HFFc6 (cell line): ENCODE data around the gene PLA2G3. TPM values are rescaled to one million over a fixed set of nuclear protein-coding genes. Genes with fewer than 3 reads are reported as not detected.

Source experiments
- DNase-seq: peaks from one replicate; pipeline ENCODE4 v3.0.0-alpha.2; 2018
- H3K27ac Mint-ChIP-seq: 2 replicates; pipeline ENCODE4 v1.8.0; 2020; ENCODE audit warnings: mild to moderate bottlenecking, mixed read lengths
- H3K27me3 Mint-ChIP-seq: 2 replicates; pipeline ENCODE4 v1.8.0; 2021; ENCODE audit warnings: mild to moderate bottlenecking, moderate library complexity, mixed read lengths; ENCODE audit not compliant: insufficient read depth
- H3K36me3 Mint-ChIP-seq: 2 replicates; pipeline ENCODE4 v1.8.0; 2021; ENCODE audit warnings: low read depth, mixed read lengths
- H3K4me1 Mint-ChIP-seq: 2 replicates; pipeline ENCODE4 v1.8.0; 2020; ENCODE audit warnings: low read depth, mixed read lengths
- H3K4me3 Mint-ChIP-seq: 2 replicates; pipeline ENCODE4 v1.8.0; 2020; ENCODE audit warnings: mild to moderate bottlenecking, moderate library complexity, mixed read lengths
- H3K9me3 Mint-ChIP-seq: 2 replicates; pipeline ENCODE4 v1.8.0; 2020; ENCODE audit warnings: mild to moderate bottlenecking, mixed read lengths
- CTCF ChIP-seq: fragments of 200-600 bp; sonication (generic); IDR thresholded peaks from 2 replicates; pipeline ENCODE4 v1.5.0; 2021; ENCODE audit warnings: antibody characterized with exemption, mild to moderate bottlenecking
- microRNA-seq: library from miRNA; unstranded; fragments of <30 nt; microRNA quantifications from one replicate; pipeline ENCODE4, GENCODE V29; 2019
- total RNA-seq, 6 experiments: library from RNA; stranded (reverse); fragmentation: NEBNext Ultra II Directional; extraction: Animal tissue kit (Norgen Biotek cat#: 25700); gene quantifications; 2 replicates in 1 of 6; 3 replicates in 5 of 6; pipeline ENCODE4 v1.2.3, GENCODE V29; 2021

PLA2G3 gene
- total RNA-seq, 6 experiments from 2014 or later, result 0.05 TPM; not detected in 5

DNA sequence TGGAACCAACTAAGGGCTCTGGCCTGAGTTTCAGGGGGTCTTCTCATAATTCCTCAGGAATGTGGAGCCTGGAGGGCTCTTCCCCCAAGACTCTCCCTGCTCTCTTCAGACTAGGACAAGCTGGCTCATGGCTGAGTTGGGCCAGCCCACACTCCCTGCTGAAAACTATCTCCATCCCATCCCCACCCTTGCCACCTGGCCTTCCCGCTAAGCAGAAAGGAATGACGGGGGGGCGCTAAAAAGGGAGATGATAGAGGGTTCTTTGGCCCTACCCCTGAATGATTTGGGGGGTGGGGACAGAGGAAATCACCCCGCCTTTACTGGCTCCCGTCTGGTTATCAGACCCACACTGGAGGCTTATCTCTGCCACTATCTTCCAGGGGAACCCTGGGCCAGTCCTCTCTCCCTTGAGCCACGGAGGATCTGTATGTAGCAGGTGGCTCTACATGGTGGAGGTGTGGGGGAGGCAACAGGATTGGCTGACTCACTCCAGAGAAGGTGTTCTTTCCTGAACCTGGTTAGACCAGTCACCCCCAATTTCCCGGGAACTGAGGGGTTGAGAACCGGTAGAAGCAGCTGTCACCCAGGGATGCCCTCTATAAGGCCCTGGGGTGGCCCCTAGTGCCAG is 53.5 kb downstream of the PLA2G3 start:
- H3K27me3 Mint-ChIP-seq, result no peaks in the 10 kb centered on the region
- no peak for DNase-seq

DNA sequence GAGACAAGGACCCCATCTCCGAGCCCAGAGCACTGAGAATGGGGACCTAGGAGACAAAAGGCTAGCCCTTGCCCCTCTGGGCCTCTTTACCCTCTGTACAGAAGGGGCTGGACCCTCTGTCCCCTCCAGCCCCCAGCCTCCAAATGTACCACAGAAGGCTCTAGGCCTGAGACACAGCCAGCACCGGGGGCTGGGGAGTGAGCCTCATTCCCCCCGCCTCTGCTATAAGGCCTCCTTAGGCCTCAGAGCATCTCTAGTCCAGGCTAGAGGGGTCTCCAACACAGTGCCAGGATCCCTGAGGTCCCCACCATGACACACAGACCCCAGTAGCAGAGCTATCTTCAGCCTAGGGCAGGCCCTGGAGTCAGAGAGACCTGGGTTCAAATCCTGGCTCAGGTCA is 54.4 kb downstream of the PLA2G3 start:
- no peak for TF ChIP-seq CTCF
- DNase-seq, result no peak
- no peaks in the 10 kb centered on the region for H3K27me3 Mint-ChIP-seq
- H3K9me3 Mint-ChIP-seq, result no peaks in the 10 kb centered on the region
- H3K27ac Mint-ChIP-seq, result peak overlapping the region; percentile 78
- peaks cover 26% of the 10 kb centered on the region for H3K36me3 Mint-ChIP-seq
- peak overlapping the region; percentile 72 for H3K4me3 Mint-ChIP-seq
- peaks cover 42% of the 10 kb centered on the region for H3K4me1 Mint-ChIP-seq

More for the DNA sequence above, 53.5 kb downstream of the PLA2G3 start:
- H3K36me3 Mint-ChIP-seq, result peaks cover 22% of the 10 kb centered on the region
- no peaks in the 10 kb centered on the region for H3K9me3 Mint-ChIP-seq
- H3K4me3 Mint-ChIP-seq, result peak overlapping the region; percentile 56; the same call in 1 of the 2 replicates
- peaks cover 42% of the 10 kb centered on the region for H3K4me1 Mint-ChIP-seq
- H3K27ac Mint-ChIP-seq, result peak overlapping the region; percentile 78
- TF ChIP-seq CTCF, result no peak

DNA sequence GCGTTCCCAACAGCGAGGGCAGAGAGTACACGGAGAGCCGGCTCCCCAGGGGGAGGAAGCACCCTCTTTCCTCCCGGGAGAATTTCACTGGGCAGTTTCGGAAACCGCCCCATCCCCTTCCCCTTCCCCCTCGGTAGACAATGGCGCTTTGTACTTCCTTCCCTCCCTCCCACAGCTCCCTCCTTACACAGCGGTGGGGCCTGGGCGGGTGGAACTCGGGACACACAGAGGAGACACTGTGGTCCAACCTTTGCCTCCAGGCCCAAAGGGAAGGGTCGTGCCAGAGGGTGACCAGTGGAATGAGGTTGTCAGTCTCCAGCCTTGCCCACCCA is 54.8 kb downstream of the PLA2G3 start:
- Mint-ChIP-seq H3K4me3 (peak overlapping the region; percentile 72), H3K27me3 (no peaks in the 10 kb centered on the region), H3K27ac (peak overlapping the region; percentile 73), H3K36me3 (peaks cover 26% of the 10 kb centered on the region), H3K9me3 (no peaks in the 10 kb centered on the region), H3K4me1 (peaks cover 45% of the 10 kb centered on the region)
- no peak for DNase-seq
- TF ChIP-seq CTCF, result peak; percentile 38

DNA sequence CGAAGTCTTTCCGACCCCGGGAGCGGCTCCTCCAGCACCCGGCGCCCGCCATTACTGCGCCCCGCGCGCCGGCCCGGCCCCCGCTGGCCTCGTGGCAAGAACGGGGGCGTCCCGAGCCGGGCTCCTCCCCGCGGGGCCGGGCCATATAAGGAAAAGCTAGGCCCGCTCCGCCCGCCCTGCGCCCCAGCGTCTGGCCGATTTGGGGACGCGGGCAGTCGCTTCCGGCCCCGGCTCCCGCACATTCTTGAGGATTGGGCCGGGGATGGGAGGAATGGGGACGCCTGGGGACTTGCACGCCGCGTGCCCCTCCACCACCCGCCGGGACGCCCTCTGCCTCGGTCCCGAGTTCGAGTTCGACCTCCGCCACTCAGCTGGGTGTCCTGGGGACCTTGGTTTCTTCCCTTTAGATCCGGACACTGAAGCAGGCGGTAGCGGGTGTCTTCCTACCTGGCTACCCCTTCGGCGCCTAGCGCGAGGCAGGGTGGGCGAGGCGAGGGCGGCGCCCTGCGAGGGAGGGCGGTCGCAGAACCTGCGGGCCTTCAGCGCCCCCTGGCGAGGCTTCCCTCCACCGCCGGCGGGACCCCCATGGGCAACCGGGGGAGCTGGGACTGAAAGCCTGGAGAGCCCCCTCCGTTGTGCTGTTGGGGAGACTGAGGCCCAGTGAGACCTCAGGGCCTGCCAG is 55.4 kb downstream of the PLA2G3 start:
- H3K4me1 Mint-ChIP-seq, result peaks cover 47% of the 10 kb centered on the region
- peak; percentile 71 for DNase-seq

More for the DNA sequence above, 55.4 kb downstream of the PLA2G3 start:
- Mint-ChIP-seq H3K27ac (peak overlapping the region; percentile 94), H3K9me3 (no peaks in the 10 kb centered on the region), H3K27me3 (no peaks in the 10 kb centered on the region), H3K36me3 (peaks cover 26% of the 10 kb centered on the region), H3K4me3 (peak overlapping the region; percentile 94)
- TF ChIP-seq CTCF, result peak; percentile 91

Small RNA genes within 50 kb of the gene (microRNA-seq; reads per million reads assigned to microRNA genes)
- 33.2 reads per million, percentile 32 among the genes with 10 or more reads in this experiment for gene MIR3928

Other genes with a start within 250 kb of the PLA2G3 start
- 10 to 100 TPM; 22.0 to 30.5 (median 24.5) TPM for gene MORC2, start 171.7 kb downstream of the PLA2G3 start, total RNA-seq
- 10 to 100 TPM; 49.8 to 61.8 (median 56.3) TPM for gene TUG1, start 171.2 kb downstream of the PLA2G3 start, total RNA-seq
- gene SMTN, start 59.2 kb downstream of the PLA2G3 start, total RNA-seq, result 100 to 1,000 TPM; 201 to 329 (median 246) TPM
- 100 to 1,000 TPM; 237 to 356 (median 265) TPM for gene SELENOM, start 32.9 kb downstream of the PLA2G3 start, total RNA-seq
- 1 to 10 TPM in 4 of 6 experiments, under 1 TPM in 2; 0.69 to 1.6 (median 1.0) TPM for gene INPP5J, start 17.5 kb downstream of the PLA2G3 start, total RNA-seq
- 10 to 100 TPM; 28.1 to 34.2 (median 30.0) TPM for gene RNF185, start 19.7 kb upstream of the PLA2G3 start, total RNA-seq
- gene LIMK2, start 71.8 kb upstream of the PLA2G3 start, total RNA-seq, result 10 to 100 TPM; 27.9 to 31.4 (median 28.9) TPM
- gene PIK3IP1, start 152.0 kb upstream of the PLA2G3 start, total RNA-seq, result 10 to 100 TPM in 1 of 6 experiments, 1 to 10 TPM in 5; 8.3 to 11.3 (median 8.9) TPM
- 10 to 100 TPM; 12.4 to 16.0 (median 13.9) TPM for gene PATZ1, start 205.8 kb upstream of the PLA2G3 start, total RNA-seq